Fibroblast of skin of right biceps (primary cell): Measurements from ENCODE around the gene ZNF521.
A peak's percentile ranks its signal among the peaks of the same experiment; 100 is the strongest.
"Not testable (repeated sequence)": the region's sequence is repeated elsewhere in the genome, so short reads cannot be mapped to it uniquely, and the experiment has no call there.

Experiments used
- DNase-seq: peaks from one replicate; pipeline ENCODE4 v3.0.0-alpha.2; 2013

Gene ZNF521

DNA sequence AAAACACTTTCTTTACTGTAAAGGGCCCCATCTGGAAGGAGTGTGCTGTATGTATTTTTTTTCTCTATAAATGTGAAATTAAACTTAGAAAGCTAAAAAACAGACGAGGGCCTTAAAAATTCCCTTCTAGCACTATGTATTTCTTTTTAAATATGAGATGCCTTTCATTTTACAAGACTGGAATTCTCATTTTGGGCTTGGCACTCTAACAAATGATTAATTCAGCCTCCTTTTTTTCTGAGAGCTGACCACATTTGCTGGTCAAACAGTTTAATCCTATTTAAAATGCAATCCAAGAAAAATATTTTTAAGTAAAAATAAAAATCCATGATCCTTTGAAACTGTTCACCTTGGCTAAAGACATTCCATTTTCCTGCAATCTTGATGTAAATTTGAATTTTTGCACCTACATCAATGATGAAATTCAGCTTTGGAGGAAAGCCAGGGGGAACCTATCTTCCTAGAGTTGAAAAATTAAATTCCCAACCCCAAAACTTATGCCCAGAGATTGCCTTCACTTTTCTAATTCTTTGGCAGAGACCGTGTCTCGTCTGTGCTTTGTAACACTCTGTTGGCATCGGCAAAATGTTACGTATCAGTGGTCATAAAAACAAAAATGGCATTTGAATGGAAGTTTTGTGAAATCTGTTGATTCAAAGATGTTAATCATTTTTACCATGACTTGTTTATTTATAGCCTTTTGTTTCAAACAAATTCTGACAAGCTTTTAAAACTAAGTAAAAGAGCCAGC lies 284.5 kb downstream of the ZNF521 start:
- DNase-seq, result no peak

DNA sequence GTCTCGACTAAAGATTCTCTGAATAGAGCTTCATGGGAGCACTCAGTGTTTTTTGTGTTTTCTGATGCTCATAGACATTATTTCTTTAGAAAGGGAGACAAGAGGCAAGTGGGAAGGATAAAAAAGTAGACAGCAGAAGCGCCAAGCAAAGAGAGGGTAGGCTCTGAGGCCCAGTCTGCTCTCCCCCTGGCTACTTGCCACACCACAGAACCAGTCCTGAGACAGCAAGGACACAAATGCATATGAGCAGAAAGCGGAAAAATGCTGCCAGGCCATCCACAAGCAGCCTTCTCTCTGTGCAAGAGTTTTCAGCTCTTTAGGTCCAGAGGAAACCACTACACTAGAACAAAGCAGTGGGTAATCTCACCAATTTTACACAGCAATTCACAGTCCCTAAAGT lies 285.4 kb downstream of the ZNF521 start:
- peak; percentile 23 for DNase-seq

DNA sequence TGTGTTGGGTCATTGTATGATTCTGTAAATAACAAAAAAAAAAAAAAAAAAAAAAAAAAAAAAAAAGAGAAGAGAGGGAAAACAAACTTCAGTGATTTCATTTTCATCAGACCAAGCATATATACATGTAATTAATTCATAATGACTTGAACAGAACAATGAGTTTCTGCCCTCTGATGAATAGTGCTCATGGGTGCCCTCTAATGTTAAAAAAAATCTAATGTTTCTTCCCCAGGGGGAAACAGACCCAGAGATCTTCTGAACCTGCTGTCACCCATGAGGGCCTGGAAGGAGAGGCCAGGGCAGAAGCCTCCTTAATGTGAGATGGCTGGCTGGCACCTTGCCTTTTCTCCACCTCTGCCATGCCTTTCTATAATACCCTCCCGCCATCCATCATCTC lies 289.2 kb downstream of the ZNF521 start:
- no peak for DNase-seq

DNA sequence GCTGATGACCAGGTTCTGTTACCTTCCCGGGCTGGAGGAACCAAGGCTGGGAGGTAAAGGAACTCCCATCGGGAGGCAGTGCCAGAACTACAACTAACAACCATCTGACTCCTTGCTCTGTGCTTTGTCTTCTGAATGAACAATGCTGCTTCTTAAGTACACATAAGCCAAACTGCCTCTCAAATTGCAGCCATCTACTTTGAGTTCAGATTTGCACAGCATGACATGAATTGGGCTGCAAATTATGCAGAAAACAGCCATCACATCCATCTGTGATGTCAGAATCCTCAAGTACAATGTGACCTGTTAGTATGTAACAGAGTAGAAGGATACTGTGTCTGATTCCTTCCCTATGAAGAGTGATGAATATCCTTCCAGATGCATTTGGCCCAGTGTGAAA lies 290.6 kb downstream of the ZNF521 start:
- DNase-seq, result no peak

DNA sequence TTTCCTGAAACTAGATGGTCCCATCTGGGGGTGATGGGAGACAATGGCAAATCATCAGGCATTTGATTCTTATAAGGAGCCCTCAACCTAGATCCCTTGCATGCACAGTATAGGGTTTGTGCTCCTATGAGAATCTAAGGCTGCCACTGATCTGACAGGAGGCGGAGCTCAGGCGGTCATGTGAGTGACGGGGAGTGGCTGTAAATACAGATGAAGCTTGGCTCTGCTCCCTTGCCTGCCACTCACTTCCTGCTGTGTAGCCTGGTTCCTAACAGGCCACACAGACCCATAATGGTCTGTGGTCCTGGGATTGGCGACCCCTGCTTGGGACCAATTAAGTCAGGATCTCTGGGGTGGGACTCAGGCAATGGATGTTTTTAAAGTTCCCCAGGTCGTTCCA lies 293.4 kb downstream of the ZNF521 start:
- no peak for DNase-seq

DNA sequence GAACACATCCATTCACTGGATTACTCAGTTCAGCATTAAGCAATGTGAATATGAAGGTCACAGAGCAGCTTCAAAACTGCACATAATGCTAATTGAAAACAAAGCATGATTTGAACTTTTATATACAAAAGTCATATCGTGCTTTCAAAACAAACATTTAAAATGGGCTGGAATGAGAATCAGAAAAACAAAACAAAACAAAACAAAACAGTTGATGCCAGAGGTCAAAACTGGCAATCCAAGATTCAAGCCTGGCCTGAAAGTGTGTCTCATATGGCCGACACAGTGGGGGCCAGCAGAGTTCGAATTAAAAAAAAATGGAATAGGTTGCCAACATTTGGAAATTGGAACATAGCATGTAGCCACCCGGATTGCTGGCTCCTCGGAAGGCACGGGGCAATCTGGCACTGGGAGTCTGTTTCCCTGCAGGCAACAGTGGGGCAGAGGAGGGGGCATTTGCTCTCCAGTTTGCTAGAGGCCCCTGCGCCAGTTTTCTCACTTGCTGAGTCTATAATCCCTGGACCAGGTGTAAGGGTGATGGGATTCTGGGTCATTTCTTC lies 294.4 kb downstream of the ZNF521 start:
- no peak for DNase-seq

DNA sequence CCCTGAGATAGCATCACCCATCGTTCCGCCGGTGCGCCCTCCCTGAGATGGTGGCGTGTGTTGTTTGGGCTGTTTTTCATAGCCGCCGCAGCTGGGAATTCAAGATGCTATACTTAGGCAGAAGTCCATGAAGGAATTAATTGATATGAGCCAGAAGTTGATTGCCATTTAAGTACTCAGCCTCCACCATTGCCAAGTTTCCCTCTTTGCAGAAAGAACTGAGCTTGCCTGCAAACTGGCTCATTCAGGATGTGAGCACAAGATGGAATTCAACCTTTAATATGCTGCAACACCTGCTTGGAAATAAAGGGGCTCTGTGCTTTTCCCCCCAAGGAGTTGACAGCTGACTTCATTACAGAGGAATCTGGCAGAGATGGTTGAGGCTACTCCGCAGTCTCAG lies 295.5 kb downstream of the ZNF521 start:
- no peak for DNase-seq

DNA sequence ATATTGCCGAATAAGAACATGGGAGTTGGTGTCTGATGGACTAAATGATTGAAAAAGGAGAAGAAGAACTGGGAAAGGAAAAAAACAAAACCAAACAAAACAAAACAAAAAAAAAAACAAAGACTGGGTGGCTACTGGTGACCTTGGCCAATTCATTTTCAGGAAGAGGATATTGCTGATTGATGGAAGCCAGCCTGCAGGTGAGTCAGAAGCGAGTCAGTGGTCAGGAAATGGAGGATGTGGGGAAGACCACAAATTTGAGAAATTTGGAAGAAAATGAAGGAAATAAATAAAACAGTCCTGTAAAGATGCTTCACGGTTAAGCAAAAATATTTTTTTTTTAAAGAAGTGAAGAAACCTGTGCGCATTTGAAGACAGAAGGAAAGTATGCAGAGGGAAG lies 296.9 kb downstream of the ZNF521 start:
- peak; percentile 71 for DNase-seq

DNA sequence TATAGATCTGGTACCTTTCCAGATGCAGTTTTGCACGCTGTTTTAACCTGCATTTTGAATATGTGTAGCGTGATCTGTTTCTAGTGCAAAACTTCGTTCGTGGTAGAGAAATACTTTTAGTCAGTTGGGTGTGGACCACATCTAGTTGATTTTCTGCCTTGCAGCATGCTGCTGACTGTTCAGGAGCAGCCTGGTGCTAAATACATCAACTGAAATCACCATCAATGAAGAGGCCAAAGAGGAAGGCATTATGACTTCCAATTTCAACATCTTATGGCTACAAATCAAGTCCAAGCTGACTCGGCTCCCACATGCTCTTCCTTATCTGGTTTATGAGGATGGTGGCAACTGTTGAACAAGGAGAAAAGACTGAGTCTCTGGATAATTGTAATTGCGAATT lies 298.5 kb downstream of the ZNF521 start:
- DNase-seq, result no peak

DNA sequence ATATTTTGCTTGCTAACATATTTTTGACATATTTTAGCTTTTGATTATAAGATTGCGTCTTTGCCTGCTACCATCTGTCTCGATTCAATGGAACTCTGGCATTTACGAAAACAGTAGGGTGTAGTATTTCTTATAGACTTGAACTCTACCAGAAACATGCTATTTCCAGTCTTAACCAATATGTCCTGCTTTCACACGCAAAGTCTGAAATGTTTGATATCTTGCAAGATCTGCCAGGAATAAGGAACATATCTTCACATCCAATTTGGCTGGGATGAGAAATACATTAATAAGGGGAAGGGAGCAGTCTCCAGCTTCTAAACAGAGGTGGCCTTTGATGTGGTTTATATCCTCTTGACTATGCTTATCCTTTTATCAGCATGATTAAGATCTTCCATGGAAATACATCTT lies 299.4 kb downstream of the ZNF521 start:
- DNase-seq, result peak; percentile 30

DNA sequence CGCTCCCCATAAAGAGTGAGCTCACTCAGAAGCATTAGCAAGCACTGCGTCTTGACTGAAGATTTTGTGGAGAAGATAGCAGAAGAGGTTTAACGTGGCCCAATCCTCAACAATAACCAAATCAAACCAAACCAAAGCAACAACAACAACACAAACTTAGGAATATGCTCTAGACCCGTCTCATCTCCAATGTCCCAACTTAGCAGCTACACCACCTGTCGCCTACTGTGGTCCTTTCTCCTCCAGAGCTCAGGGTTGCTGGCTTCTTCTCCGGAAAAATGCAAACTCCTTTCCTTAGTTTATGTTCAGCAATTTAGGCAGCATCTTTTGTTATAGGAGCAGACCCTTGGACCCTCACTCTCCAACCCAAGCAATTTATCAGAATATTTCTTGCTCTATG lies 301.4 kb downstream of the ZNF521 start:
- DNase-seq, result no peak

DNA sequence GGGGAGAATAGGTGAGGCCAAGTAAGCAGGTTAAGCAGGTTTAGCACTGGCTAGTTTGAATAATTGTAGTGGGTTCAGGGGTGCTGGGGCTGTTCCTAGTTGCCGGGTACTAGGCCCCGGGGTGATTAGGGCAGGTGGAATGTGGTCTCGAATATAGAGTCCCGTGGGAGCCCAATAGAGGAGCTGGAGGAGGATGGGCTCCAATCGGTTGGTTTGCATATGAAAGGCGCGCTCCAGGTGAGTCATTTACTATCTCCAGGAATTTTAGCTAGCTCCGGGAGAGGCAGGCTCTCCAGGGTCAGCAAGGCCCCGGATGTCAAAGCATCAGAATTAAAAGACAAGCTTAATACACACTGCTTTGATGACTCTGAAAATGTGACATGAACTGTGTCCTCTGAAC lies 304.0 kb downstream of the ZNF521 start:
- no peak for DNase-seq

DNA sequence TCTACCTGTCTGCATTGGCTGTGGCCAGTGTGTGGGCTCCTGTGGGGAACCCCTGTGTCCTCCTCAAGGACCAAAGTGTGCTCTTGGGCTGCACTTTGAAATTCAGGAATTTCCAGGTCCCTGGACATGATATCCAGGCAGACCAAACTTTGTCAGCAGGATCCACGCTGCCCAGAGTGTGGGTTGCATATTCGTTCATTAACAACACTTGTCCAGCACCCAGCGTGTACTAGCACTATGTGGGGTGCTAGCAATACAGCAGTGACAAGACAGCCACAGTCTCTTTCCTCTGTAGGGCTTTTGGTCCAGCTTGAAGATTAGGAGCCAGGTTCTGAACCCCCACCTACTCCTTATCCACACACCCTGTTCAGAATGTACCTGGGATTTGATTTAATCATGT lies 304.5 kb downstream of the ZNF521 start:
- no peak for DNase-seq

DNA sequence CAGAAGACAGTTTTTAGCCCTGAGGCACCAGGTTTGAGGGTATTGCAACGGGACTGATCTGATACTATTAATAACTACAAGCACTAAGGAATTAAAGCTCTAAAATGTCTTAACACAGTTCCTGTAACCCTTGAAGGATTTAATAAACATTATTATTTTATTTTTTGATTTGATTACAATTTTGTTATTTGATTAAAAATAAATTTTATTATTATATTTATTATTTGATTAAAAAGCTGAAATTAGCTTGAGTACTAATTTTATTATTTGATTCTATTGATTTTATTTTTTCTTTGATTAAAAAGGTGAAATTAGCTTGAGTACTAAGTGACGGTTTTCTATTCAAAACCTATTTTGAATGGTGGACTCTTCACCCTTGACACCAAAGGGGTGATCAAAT lies 307.3 kb downstream of the ZNF521 start:
- no peak for DNase-seq

DNA sequence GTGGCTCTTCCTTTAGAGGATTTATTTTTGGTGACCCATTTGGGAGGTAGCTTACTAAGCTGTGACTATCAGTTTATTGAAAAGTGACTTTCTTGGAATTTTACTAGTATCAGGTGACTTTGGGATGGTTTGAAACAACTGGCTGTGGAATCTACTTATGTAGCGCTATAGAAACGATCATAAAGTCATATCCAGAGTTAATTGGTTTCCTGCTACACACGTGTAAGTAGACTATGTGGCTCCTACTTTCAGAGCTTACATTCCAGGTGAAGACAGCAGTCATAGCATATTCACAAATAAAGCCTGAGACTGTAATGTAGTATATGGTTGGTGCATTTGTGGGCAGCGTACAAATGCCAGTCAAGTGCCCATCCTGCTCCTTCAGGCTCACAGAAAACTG lies 308.9 kb downstream of the ZNF521 start:
- no peak for DNase-seq

DNA sequence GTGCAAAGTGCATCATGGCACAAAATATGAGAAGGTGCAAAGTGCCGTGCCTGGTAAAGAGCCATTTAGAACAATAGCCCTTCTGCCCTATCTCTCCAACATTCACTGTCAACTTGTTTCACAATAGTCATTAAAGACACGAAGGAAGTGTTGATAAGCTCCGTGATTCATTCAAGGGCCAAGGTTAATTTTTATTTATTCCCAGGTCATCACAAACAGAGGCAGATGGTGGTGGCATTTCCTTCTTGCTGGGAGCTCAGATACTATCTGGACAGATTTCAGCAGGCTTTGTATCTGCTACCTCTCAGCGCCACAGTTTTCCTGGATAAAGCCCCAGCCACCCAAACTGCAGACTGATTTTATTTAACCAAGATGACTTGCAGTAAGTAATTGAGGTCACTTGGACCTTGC lies 309.3 kb downstream of the ZNF521 start:
- DNase-seq, result no peak

DNA sequence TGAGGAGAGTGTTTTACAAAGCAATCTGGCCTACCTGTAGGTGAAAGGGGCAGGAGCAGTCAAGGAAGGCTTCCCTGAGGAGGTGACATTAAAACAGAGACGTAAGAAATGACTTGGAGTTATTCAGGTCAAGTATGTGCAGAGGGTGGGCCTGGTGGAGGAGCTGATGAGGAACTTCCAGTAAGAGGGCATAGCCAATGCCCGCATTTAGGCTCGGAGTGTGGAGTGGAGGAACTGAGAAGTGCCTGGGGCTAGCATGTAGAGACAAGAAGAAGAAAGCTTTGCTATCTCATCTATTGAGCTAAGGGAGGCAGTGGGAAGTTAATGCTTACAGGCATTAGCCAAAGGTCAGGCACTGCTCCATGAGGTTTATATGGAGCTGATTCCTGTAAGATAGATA lies 312.2 kb downstream of the ZNF521 start:
- DNase-seq, result no peak

DNA sequence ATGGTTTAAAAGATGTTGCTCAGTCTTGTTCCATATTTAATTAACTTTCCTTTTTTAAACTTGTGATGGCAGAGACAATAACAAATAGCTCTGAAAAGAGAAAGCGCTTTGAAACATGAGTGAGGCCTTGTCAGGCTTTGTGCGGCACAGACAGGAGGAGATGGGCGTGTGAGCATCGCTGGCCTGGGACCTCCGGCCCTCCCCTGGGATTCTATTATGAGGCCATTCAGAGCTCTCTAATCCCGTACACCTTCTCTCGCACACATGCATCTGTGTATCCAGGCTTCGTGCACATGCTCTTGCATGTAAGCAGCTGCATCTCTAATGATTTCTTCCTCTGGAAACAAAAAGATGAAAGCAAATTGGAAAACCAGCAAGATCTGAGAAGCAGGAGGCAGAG lies 313.7 kb downstream of the ZNF521 start:
- DNase-seq, result no peak

DNA sequence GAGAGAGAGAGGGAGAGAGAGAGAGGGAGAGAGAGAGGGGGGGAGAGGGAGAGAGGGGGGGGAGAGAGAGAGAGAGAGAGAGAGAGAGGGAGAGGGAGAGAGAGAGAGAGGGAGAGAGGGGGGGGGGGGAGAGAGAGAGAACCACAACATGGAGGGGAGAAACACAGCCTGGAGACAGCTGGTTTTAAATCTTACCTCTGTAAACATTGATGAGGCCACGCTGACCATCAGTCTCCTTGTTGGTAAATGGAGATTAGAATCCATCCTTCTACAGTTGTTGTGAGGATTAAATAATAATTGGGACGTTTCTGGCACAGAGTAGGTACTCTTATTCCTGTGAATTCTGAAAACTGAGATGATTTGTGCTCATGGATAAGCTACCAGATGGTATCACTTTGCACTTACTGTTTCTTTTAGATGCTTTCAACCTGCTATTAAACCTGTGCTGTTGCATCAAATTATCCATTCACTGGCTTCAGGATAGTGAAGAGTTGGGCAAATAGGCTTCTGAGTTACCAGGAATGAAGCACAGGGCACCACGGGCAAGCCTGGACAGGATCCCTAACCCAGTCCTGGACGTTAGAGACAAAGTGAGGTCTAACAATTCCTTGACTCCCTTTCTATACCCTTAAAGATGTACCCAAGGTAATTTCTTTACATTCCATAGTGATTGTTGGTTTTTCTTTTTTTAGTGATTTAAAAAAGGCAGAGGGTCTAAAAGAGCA lies 318.1 kb downstream of the ZNF521 start:
- DNase-seq, result no peak

DNA sequence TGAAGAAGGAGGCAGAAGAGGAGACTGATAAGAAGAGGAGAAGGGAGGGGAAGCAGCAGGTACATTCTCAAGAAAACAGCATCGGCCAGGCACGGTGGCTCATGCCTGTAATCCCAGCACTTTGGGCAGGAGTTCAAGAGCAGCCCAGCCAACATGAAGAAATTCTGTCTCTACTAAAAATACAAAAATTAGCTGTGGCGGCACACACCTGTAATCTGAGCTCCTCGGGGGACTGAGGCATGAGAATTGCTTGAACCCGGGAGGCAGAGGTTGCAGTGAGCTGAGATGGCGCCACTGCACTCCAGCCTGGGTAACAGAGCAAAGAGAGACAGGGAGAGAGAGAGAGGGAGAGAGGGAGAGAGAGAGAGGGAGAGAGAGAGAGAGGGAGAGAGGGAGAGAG lies 318.8 kb downstream of the ZNF521 start:
- not testable (repeated sequence) for DNase-seq

DNA sequence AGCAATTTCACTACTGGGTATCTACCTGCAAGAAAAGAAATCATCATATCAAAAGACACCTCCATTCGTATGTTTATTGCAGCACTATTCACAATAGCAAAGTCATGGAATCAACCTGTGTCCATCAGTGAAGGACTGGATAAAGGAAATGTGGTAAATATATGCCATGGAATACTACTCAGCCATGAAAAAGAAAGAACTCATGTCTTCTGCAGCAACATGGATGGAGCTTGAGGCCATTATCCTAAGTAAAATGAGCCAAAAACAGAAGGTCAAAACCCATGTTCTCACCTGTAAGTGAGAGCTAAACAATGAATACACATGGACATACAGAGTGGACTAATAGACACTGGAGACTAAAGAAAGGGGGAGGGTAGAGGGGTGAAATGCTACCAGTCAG lies 322.2 kb downstream of the ZNF521 start:
- no peak for DNase-seq

DNA sequence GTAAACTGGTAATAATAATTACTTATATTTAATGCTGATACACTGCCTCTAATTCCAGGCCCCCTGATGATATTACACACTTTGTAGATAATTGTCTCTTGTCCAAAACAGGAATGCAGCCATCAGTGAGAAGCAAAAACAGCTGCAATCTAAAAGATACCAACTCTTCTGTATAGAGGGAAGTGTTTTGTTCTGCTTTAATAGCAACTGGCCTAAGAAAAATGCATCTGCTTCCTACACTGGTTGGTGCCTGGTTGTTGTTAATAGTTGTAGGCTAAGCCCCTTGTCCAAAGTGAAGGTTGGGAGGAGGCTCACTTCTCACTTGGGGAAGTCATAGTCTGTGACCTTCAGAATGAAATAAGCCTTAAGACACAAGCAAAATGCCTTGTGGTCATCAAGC lies 332.0 kb downstream of the ZNF521 start:
- DNase-seq, result no peak

DNA sequence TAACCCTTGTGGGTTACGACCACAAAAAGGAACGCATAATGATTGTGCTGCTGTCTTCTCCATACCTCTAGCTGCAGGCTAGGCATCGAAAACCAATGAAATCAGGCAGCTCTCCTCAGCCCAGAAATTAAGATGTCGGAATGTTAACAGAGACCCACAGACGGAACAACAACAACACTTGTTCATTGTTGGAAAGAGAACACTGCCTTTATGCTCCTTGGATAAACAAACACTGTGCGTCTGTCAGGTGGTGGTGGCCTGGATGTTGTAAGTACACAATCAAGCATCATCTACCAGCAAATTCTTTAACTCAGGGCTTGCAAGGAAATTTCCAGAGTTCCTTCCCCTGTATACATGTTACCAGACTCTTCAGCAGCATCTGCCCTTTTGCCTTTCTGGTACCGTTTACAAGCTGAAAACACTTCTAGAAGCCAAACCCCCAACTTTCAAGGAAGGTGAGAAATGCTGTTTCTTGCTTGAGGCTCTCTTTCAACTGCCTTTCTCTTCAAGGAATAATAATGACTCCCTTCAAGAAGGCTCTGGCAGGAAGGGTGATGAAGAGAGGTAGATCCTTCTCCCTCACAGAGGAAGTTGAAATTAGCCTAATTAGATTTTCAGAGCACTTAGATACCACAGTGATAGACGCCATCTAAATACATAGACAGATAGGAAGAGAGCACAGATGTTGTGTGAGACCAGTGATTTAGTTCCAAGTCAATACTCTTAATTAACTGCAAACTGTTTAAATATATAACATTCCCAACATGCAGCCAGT lies 332.7 kb downstream of the ZNF521 start:
- no peak for DNase-seq

DNA sequence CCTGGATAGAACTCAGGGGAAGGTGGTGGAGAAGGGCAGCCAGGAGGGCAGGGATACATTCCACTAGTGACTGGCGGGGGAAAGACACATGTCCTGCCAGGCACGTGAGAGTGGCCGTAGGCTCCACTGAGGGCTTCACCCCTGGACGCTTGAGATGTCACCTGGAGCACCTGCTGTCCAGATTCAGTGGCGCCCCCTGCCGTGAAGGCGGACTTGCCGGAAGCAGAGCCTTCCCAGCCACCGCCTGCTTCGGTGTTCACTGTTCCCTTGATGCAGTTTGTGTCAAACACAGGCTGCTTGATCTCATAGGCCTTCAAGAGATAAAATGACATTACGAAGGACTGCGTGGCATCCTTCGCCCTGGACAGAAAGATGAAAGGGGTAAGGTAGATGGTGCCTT lies 335.3 kb downstream of the ZNF521 start:
- no peak for DNase-seq
